NCI-H2171 (cell line): ENCODE measurements around the gene FOXN3.

Experiments used
- DNase-seq: peaks from one replicate; lab custom pipeline; 2025; lab: John Stamatoyannopoulos, UW

Gene FOXN3

GRCh38 chr14:89417091-89417464, at the start of gene FOXN3:
FOXN3 (minus strand) TSS chr14:89417233; CDS start chr14:89412476, 4,757 bp downstream.
- peak; percentile 90 for DNase-seq

DNA sequence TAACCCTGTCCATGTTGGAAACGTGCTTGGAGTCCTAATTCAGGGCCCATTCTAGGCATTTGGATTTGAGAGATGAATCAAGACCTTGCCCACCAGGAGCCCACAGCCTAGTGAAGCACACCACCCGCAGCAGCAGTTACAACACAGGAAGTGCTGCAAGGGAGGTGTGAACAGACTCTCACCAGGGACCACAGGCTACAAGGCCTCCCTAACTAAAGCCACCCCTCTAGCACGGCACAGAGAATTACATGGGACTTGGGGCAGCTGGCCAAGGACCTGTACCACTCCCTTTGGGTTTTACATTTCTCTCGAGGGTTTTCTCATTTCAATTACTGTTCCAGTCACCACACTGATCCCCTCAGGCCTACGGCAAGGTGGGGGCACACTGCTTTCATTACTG, 49.5 kb upstream of the FOXN3 start:
- DNase-seq: no peak

DNA sequence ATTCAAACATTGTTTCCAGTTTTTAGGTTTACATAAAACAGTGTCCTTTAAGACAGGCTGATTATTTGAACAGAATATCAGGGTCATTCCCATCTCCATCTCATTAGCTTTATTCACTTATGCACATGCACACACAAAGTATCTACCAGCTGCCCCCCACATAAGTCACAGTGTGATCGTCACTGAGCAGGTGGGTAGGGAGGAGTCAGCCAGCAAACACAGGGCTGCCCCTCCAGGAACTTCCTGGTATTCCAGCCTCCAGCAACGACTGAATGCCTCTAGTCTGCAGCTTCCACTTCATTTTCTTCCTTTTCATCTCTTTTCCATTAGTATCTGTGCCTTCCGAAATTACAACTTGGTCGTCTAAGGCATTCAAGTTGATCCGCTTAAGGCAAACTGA, 48.8 kb upstream of the FOXN3 start:
- no peak for DNase-seq

DNA sequence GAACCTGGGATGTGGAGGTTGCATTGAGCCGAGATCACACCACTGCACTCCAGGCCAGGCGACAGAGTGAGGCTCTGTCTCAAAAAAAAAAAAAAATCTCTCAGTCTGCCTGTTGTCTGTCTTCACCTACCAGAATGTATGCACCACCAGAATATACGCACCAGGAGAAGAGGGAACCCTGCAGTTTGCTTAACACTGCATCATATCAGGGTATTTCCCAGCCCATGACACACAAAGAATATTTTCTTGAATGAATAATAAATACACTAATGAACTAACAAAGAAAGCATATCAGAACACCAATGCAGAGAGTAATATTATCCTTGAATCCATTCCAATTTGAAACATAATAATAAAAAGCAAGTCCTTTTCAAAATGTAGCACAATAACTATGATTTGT, 44.2 kb upstream of the FOXN3 start:
- no peak for DNase-seq

- DNase-seq: no peak
Observed at GRCh38 chr14:89458713-89459420, 41.8 kb upstream of the FOXN3 start.

- no peak for DNase-seq
Observed at GRCh38 chr14:89457007-89457406, 40.0 kb upstream of the FOXN3 start.

DNA sequence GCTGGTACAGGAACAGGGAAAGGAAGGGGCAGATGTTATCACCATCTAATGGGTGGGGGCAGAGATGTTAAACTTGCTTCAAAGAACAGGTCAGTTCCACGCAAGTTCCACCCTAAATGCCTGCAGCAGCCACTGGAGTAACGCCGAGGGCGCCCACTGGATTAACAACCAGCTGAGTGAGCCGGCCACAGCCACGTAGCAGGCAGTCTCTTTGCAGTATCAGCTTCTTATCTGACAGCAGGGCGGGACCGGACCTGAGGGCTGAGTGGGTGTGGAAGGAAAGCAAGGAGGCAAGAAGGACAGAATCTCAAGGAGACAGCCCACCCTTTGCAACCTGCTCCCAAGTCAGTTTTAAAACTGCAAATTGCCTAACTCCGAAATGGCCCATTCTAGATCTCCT, 38.4 kb upstream of the FOXN3 start:
- DNase-seq: no peak

GRCh38 chr14:89454996-89455395, 38.0 kb upstream of the FOXN3 start:
- DNase-seq: no peak

- DNase-seq: no peak
Observed at GRCh38 chr14:89452281-89452680, 35.2 kb upstream of the FOXN3 start.

GRCh38 chr14:89451229-89451628, 34.2 kb upstream of the FOXN3 start:
- DNase-seq: no peak

DNA sequence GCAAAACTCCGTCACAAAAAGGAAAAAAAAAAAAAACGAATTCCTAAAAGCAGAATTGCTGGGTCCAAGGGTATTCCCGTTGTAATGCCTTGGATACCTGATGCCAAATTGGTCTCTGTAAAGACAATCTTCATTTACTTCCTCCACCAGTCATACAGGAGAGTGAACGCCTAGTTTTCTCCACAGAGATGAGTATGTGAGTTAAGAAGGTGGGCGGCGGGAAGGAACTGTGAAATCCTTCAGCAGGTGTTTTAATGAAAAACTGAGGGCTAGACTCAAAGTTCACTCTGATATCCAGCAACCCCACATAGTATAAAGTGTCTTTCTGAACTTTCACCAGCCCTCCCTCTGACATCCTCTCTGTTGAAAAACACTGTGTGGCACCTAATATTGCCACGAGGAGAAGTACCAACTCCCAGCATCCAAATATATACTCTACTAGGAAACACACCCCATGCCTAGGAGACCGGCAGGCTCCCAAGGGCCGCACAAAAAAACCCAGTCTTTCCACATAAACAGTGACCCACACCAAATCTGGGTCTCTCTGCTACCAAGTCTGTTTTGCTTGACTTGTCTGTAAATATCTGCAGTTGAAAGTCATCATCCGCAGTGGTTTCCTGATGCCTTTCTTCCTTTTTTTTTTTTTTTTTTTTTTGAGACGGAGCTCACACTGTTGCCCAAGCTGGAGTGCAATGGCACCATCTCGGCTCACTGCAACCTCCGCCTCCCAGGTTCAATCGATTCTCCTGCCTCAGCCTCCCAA, 30.3 kb upstream of the FOXN3 start:
- DNase-seq: no peak

GRCh38 chr14:89445273-89445973, 28.4 kb upstream of the FOXN3 start:
- no peak for DNase-seq

DNA sequence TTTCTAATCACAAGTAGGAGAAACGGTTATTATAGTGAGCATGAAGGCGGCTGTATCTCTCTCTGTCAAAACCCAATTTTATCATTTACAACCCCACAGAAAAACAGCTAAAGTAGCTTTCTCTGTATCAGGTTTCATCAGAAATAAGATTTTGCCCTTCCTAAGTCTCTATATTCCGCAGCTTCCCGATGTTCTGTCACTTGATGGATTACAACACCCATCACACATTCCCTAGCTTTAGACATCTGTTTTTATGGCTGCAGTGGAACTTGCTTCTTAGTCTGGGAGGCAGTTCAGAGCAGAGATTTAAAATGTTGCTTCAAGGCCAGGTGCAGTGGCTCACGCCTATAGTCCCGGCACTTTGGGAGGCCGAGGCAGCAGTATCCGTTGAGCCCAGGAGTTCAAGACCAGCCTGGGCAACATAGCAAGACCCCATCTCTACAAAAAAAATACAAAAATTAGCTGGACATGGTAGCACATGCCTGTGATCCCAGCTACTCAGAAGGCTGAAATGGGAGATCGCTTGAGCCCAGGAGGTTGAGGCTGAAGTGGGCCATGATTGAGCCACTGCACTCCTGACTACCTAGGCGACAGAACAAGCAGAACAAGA, 27.6 kb upstream of the FOXN3 start:
- no peak for DNase-seq

GRCh38 chr14:89444044-89444443, 27.0 kb upstream of the FOXN3 start:
- no peak for DNase-seq

GRCh38 chr14:89443042-89443629, 26.1 kb upstream of the FOXN3 start:
- no peak for DNase-seq

GRCh38 chr14:89442280-89442679, 25.2 kb upstream of the FOXN3 start:
- no peak for DNase-seq

GRCh38 chr14:89440986-89441909, 24.2 kb upstream of the FOXN3 start:
- no peak for DNase-seq

DNA sequence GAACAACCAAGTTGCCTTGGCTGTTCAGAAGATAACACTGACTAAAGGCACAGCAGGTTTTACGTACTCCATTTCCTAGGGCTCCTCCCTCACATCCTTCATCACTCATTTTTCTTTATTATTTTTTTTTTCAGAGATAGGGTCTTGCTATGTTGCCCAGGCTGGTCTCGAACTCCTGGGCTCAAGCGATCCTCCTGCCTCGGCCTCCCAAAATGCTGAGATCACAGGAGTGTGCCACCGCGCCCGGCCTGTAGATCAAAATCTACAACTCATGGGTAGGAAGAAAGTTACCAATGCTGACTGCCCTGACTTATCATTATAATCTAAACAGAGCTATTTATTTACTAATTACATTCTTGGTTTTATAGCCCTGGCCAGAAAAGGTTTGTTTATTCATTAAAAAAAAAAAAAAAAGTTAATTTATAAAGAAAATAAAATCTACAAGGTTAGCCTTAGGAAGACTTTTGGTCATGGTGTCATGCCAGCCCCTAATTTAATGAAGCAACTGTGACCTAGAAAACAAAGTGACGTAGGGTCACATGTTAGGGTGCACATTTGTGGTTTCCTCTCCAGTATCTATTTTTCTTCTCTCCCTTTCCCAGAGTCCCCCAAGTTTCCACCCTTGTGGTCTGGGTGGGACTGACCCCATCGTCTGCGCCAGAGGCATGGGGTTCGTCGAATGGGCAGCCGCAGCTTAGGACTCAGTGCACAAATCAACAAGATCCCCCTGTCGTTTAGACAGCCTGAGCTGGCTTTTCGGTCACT, 19.0 kb upstream of the FOXN3 start:
- DNase-seq: no peak

- no peak for DNase-seq
Observed at GRCh38 chr14:89435492-89435891, 18.5 kb upstream of the FOXN3 start.

DNA sequence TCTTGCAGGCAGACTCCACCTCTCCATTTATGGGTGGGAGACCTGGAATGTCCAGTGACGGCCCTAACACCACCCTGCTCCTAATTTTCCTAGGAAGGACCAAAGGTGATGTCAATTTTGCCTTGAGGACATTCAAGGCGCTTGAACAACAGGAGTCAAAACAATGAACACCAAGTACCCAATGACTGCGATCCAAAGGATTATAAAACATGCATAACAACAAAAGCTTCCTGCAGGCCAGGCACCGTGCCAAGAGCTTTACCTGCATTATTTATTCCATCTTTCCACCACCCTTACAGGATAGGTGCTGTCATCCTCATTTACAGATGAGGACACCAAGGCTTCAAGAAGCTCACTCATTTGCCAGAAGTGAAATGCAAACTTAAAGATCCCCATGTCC, 15.2 kb upstream of the FOXN3 start:
- no peak for DNase-seq
